ENCODE results near the gene DPF3. TPM values are rescaled to one million over a fixed set of nuclear protein-coding genes. Genes with fewer than 3 reads are reported as not detected.

The DPF3 gene
- total RNA-seq, 4 donors from 2014 or later, result under 0.01 to 2.7 (median 0.61) TPM; not detected in 1

GRCh38 chr14:72836085-72836484 lies 57.8 kb downstream of the DPF3 start:
- WGBS, 2 donors, result 80 to 85% methylated on average over 3 of the region's 4 CpGs
- no peak for DNase-seq
- H3K4me1 ChIP-seq, result no peaks in the 10 kb centered on the region
- H3K9me3 ChIP-seq, result no peaks in the 10 kb centered on the region
- H3K4me3 ChIP-seq, result no peak overlapping the region
- no peaks in the 10 kb centered on the region for H3K36me3 ChIP-seq
- intact Hi-C loops (cut with DNase I), result no loop called here
- TF ChIP-seq CTCF (IDR thresholded peaks at IDR 0.05) (no peak), POLR2A (IDR thresholded peaks at IDR 0.05) (no peak)
- H3K27ac ChIP-seq, result no peak overlapping the region
- no peaks in the 10 kb centered on the region for H3K27me3 ChIP-seq

GRCh38 chr14:72833174-72833573 lies 60.7 kb downstream of the DPF3 start:
- 86 to 91% methylated on average over 9 of the region's 9 CpGs for WGBS, 2 donors
- TF ChIP-seq CTCF (IDR thresholded peaks at IDR 0.05) (no peak), POLR2A (IDR thresholded peaks at IDR 0.05) (no peak)
- no peaks in the 10 kb centered on the region for H3K27me3 ChIP-seq
- no peaks in the 10 kb centered on the region for H3K4me1 ChIP-seq
- intact Hi-C loops (cut with DNase I), result no loop called here
- H3K9me3 ChIP-seq, result no peaks in the 10 kb centered on the region
- H3K27ac ChIP-seq, result no peak overlapping the region
- no peak for DNase-seq
- no peak overlapping the region for H3K4me3 ChIP-seq
- no peaks in the 10 kb centered on the region for H3K36me3 ChIP-seq

GRCh38 chr14:72830786-72831594 lies 62.9 kb downstream of the DPF3 start:
- no peak for DNase-seq
- H3K27me3 ChIP-seq, result no peaks in the 10 kb centered on the region
- H3K27ac ChIP-seq, result no peak overlapping the region
- TF ChIP-seq POLR2A (IDR thresholded peaks at IDR 0.05) (no peak), CTCF (IDR thresholded peaks at IDR 0.05) (no peak)
- no peaks in the 10 kb centered on the region for H3K36me3 ChIP-seq
- no peaks in the 10 kb centered on the region for H3K4me1 ChIP-seq
- no peak overlapping the region for H3K4me3 ChIP-seq
- intact Hi-C loops (cut with DNase I), result no loop called here
- no peaks in the 10 kb centered on the region for H3K9me3 ChIP-seq
- WGBS, 2 donors, result 27 to 49% methylated on average over 9 to 12 of the region's 16 CpGs

GRCh38 chr14:72830356-72830755 lies 63.5 kb downstream of the DPF3 start:
- DNase-seq, result no peak
- Histone ChIP-seq H3K27ac (no peak overlapping the region), H3K27me3 (no peaks in the 10 kb centered on the region), H3K4me1 (no peaks in the 10 kb centered on the region), H3K36me3 (no peaks in the 10 kb centered on the region), H3K9me3 (no peaks in the 10 kb centered on the region), H3K4me3 (no peak overlapping the region)
- TF ChIP-seq POLR2A (IDR thresholded peaks at IDR 0.05), result no peak
- intact Hi-C loops (cut with DNase I), result no loop called here
- 80 to 81% methylated on average over 4 of the region's 4 CpGs for WGBS, 2 donors

GRCh38 chr14:72828604-72829003 lies 65.3 kb downstream of the DPF3 start:
- H3K36me3 ChIP-seq, result no peaks in the 10 kb centered on the region
- intact Hi-C loops (cut with DNase I), result no loop called here
- no peak for DNase-seq
- no peaks in the 10 kb centered on the region for H3K27me3 ChIP-seq
- no peak overlapping the region for H3K27ac ChIP-seq
- no peaks in the 10 kb centered on the region for H3K9me3 ChIP-seq
- 64 to 79% methylated on average over 5 of the region's 5 CpGs for WGBS, 2 donors
- TF ChIP-seq CTCF (IDR thresholded peaks at IDR 0.05) (no peak), POLR2A (IDR thresholded peaks at IDR 0.05) (no peak)
- no peak overlapping the region for H3K4me3 ChIP-seq
- no peaks in the 10 kb centered on the region for H3K4me1 ChIP-seq

All from esophagus squamous epithelium (tissue), 5 donors.